HepG2 (cell line): ENCODE data around the gene CCNL1. TPM values are rescaled to one million over a fixed set of nuclear protein-coding genes. Genes with fewer than 3 reads are reported as not detected.

Experiments
- CBX5 ChIP-seq: sonication (generic); formaldehyde crosslinking; IDR thresholded peaks from 2 replicates; pipeline ENCODE4 v1.4.0; 2020; ENCODE audit warnings: missing genetic modification reagents, borderline replicate concordance
- MLLT10 ChIP-seq: sonication (generic); formaldehyde crosslinking; IDR thresholded peaks from 2 replicates; pipeline ENCODE4 v1.4.0; 2020; ENCODE audit warnings: missing genetic modification reagents
- MYPOP ChIP-seq: sonication (generic); formaldehyde crosslinking; IDR thresholded peaks from 2 replicates; pipeline ENCODE4 v1.8.1; 2023; ENCODE audit warnings: mild to moderate bottlenecking, moderate library complexity, missing genetic modification reagents
- NFIB ChIP-seq: sonication (generic); formaldehyde crosslinking; IDR thresholded peaks from 2 replicates; pipeline ENCODE4 v1.9.0; 2021; ENCODE audit warnings: missing genetic modification reagents, mild to moderate bottlenecking, borderline replicate concordance
- NR1H2 ChIP-seq: sonication (generic); formaldehyde crosslinking; IDR thresholded peaks from 2 replicates; pipeline ENCODE4 v1.8.1; 2022; ENCODE audit warnings: low read depth, missing genetic modification reagents, borderline replicate concordance
- PAX8 ChIP-seq: sonication (generic); formaldehyde crosslinking; IDR thresholded peaks from 2 replicates; pipeline ENCODE4 v1.8.0; 2022; ENCODE audit warnings: mild to moderate bottlenecking, missing genetic modification reagents, borderline replicate concordance
- SP140L ChIP-seq: sonication (generic); formaldehyde crosslinking; IDR thresholded peaks from 2 replicates; pipeline ENCODE4 v1.4.0; 2020; ENCODE audit warnings: missing genetic modification reagents, borderline replicate concordance
- UBTF ChIP-seq: sonication (generic); formaldehyde crosslinking; IDR thresholded peaks from 2 replicates; pipeline ENCODE4 v1.4.0; 2020; ENCODE audit warnings: mild to moderate bottlenecking, missing genetic modification reagents
- USF2 ChIP-seq, 2 experiments: sonication (generic) in 1 of 2; formaldehyde crosslinking in 1 of 2; IDR thresholded peaks; 2 replicates each; pipeline versions ENCODE4 v1.5.1 to v1.6.1; 2011 to 2020; ENCODE audit warnings: borderline replicate concordance in 1 of 2, low read depth in 1 of 2, low read length in 1 of 2, mild to moderate bottlenecking in 1 of 2, missing genetic modification reagents in 1 of 2, moderate library complexity in 1 of 2
- ZMAT5 ChIP-seq: sonication (generic); formaldehyde crosslinking; IDR thresholded peaks from 2 replicates; pipeline ENCODE4 v1.5.0; 2020; ENCODE audit warnings: mild to moderate bottlenecking, low read depth, missing genetic modification reagents, borderline replicate concordance
- ZNF770 ChIP-seq: sonication (generic); formaldehyde crosslinking; IDR thresholded peaks from 2 replicates; pipeline ENCODE4 v1.5.0; 2020; ENCODE audit warnings: mild to moderate bottlenecking, missing genetic modification reagents
- polyA plus RNA-seq, 8 experiments: library from polyadenylated mRNA; depleted of rRNA in 3 of 8; stranded (reverse) in 7 of 8; unstranded in 1 of 8; fragments of >200 nt; fragmentation: Illumina TruSeq in 4 of 8; extraction: Trizol in 4 of 8; gene quantifications; 2 replicates each; pipeline versions ENCODE4 v1.2.1 to v1.2.3, GENCODE V29; 2011 to 2016; ENCODE audit warnings: low read depth in 4 of 8, missing spikeins in 1 of 8, mixed read lengths in 1 of 8; ENCODE audit not compliant: insufficient read depth in 1 of 8
- total RNA-seq, 5 experiments: library from RNA; depleted of rRNA; stranded (reverse); fragments of >200 nt; fragmentation: Illumina TruSeq; extraction: Trizol; gene quantifications; 2 replicates each; pipeline ENCODE4 v1.2.3, GENCODE V29; 2016; ENCODE audit warnings: low read depth in 1 of 5
- TF ChIP-seq, protein P1 (sequence below): sonication (generic); formaldehyde crosslinking; IDR thresholded peaks from 2 replicates; pipeline ENCODE4 v1.4.0; 2020; ENCODE audit warnings: missing genetic modification reagents; ENCODE audit errors: not compliant biosample characterization
- TF ChIP-seq, protein P2 (sequence below): sonication (generic); formaldehyde crosslinking; IDR thresholded peaks from 2 replicates; pipeline ENCODE4 v1.4.0; 2020; ENCODE audit warnings: low read depth, missing genetic modification reagents

Gene CCNL1
- total and polyA plus RNA-seq, 2 of the 13 experiments (the other 11 are each of a cell fraction or from before 2014, with no cell fraction given): 151 to 303 TPM

- TF ChIP-seq PAX8 (0 out of 2 replicates have a peak, but pooled peaks have one; percentile 78), ZNF770 (CRISPR knock-in tag) (peak; percentile 61), SP140L (CRISPR knock-in tag) (0 out of 2 replicates have a peak, but pooled peaks have one; percentile 40), UBTF (peak; percentile 96), CBX5 (CRISPR knock-in tag) (peak; percentile 55), NFIB (CRISPR knock-in tag) (peak; percentile 96), USF2 (IDR thresholded peaks at IDR 0.05; ENCODE audit: low read depth, low read length) (no peak), USF2 (CRISPR knock-in tag; IDR thresholded peaks at IDR 0.05; ENCODE audit: borderline replicate concordance) (peak; percentile 56), NR1H2 (CRISPR knock-in tag) (no peak), ZMAT5 (CRISPR knock-in tag) (no peak), MYPOP (CRISPR knock-in tag) (peak; percentile 95), MLLT10 (CRISPR knock-in tag) (no peak)
- TF ChIP-seq, protein P1, sequence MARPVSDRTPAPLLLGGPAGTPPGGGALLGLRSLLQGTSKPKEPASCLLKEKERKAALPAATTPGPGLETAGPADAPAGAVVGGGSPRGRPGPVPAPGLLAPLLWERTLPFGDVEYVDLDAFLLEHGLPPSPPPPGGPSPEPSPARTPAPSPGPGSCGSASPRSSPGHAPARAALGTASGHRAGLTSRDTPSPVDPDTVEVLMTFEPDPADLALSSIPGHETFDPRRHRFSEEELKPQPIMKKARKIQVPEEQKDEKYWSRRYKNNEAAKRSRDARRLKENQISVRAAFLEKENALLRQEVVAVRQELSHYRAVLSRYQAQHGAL (CRISPR knock-in tag): no peak
- TF ChIP-seq, protein P2, sequence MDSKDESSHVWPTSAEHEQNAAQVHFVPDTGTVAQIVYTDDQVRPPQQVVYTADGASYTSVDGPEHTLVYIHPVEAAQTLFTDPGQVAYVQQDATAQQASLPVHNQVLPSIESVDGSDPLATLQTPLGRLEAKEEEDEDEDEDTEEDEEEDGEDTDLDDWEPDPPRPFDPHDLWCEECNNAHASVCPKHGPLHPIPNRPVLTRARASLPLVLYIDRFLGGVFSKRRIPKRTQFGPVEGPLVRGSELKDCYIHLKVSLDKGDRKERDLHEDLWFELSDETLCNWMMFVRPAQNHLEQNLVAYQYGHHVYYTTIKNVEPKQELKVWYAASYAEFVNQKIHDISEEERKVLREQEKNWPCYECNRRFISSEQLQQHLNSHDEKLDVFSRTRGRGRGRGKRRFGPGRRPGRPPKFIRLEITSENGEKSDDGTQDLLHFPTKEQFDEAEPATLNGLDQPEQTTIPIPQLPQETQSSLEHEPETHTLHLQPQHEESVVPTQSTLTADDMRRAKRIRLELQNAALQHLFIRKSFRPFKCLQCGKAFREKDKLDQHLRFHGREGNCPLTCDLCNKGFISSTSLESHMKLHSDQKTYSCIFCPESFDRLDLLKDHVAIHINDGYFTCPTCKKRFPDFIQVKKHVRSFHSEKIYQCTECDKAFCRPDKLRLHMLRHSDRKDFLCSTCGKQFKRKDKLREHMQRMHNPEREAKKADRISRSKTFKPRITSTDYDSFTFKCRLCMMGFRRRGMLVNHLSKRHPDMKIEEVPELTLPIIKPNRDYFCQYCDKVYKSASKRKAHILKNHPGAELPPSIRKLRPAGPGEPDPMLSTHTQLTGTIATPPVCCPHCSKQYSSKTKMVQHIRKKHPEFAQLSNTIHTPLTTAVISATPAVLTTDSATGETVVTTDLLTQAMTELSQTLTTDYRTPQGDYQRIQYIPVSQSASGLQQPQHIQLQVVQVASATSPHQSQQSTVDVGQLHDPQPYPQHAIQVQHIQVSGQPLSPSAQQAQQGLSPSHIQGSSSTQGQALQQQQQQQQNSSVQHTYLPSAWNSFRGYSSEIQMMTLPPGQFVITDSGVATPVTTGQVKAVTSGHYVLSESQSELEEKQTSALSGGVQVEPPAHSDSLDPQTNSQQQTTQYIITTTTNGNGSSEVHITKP (CRISPR knock-in tag): no peak; the same call in 1 of the 2 replicates
Observed at GRCh38 chr3:157120071-157120892, 39.7 kb downstream of the CCNL1 start (continued).
